ENCODE measurements around the gene KIF7.
"Not testable (repeated sequence)": the region's sequence is repeated elsewhere in the genome, so short reads cannot be mapped to it uniquely, and the experiment has no call there.

The KIF7 gene

GRCh38 chr15:89654847-89655805 is at the start of gene KIF7:
TSS of gene KIF7 (minus strand) at chr15:89655467. CDS start at chr15:89652930, 2,537 bp downstream.
- Mint-ChIP-seq H3K4me1 (ENCODE audit: low read depth) (peaks cover 13% of the 10 kb centered on the region), H3K9me3 (ENCODE audit: low read depth) (no peaks in the 10 kb centered on the region), H3K27ac (peak within 1 kb of the TSS; percentile 28), H3K27me3 (peaks cover 38% of the 10 kb centered on the region), H3K36me3 (no peaks in the 10 kb centered on the region), H3K4me3 (peak within 1 kb of the TSS; percentile 84)

- Mint-ChIP-seq H3K27me3 (peaks cover 17% of the 10 kb centered on the region), H3K4me3 (no peak overlapping the region), H3K27ac (no peak overlapping the region), H3K4me1 (ENCODE audit: low read depth) (no peaks in the 10 kb centered on the region), H3K36me3 (peaks cover 4% of the 10 kb centered on the region), H3K9me3 (ENCODE audit: low read depth) (no peaks in the 10 kb centered on the region)
Observed at GRCh38 chr15:89704411-89704810, 49.1 kb upstream of the KIF7 start.

GRCh38 chr15:89695198-89695597 is 39.9 kb upstream of the KIF7 start:
- no peak overlapping the region for H3K4me3 Mint-ChIP-seq
- peaks cover 5% of the 10 kb centered on the region for H3K4me1 Mint-ChIP-seq (ENCODE audit: low read depth)
- peaks cover 11% of the 10 kb centered on the region for H3K27me3 Mint-ChIP-seq
- no peaks in the 10 kb centered on the region for H3K9me3 Mint-ChIP-seq (ENCODE audit: low read depth)
- no peak overlapping the region for H3K27ac Mint-ChIP-seq
- H3K36me3 Mint-ChIP-seq = peaks cover 5% of the 10 kb centered on the region

- peaks cover 4% of the 10 kb centered on the region for H3K27me3 Mint-ChIP-seq
- H3K4me1 Mint-ChIP-seq (ENCODE audit: low read depth) = peaks cover 11% of the 10 kb centered on the region
- H3K36me3 Mint-ChIP-seq = peaks cover 2% of the 10 kb centered on the region
- no peaks in the 10 kb centered on the region for H3K9me3 Mint-ChIP-seq (ENCODE audit: low read depth)
- no peak overlapping the region for H3K27ac Mint-ChIP-seq
- no peak overlapping the region for H3K4me3 Mint-ChIP-seq
Observed at GRCh38 chr15:89693696-89694095, 38.4 kb upstream of the KIF7 start.

GRCh38 chr15:89693091-89693490 is 37.8 kb upstream of the KIF7 start:
- no peak overlapping the region for H3K27ac Mint-ChIP-seq
- peaks cover 11% of the 10 kb centered on the region for H3K4me1 Mint-ChIP-seq (ENCODE audit: low read depth)
- H3K4me3 Mint-ChIP-seq = no peak overlapping the region

GRCh38 chr15:89690276-89691218 is 35.3 kb upstream of the KIF7 start, which contains the start of the genes PEX11A and WDR93:
TSS of gene PEX11A (minus strand) at chr15:89690754. CDS start at chr15:89690632, 122 bp downstream.
TSS of gene WDR93 (plus strand) at chr15:89690811. CDS start at chr15:89701747, 10,936 bp downstream.
- no peaks in the 10 kb centered on the region for H3K27me3 Mint-ChIP-seq
- H3K4me3 Mint-ChIP-seq = peak within 1 kb of the TSS; percentile 89
- peak within 1 kb of the TSS; percentile 70 for H3K27ac Mint-ChIP-seq
- peaks cover 4% of the 10 kb centered on the region for H3K36me3 Mint-ChIP-seq
- H3K9me3 Mint-ChIP-seq (ENCODE audit: low read depth) = no peaks in the 10 kb centered on the region
- peaks cover 11% of the 10 kb centered on the region for H3K4me1 Mint-ChIP-seq (ENCODE audit: low read depth)

More at GRCh38 chr15:89693091-89693490, 37.8 kb upstream of the KIF7 start:
- Mint-ChIP-seq H3K9me3 (ENCODE audit: low read depth) (no peaks in the 10 kb centered on the region), H3K36me3 (no peaks in the 10 kb centered on the region), H3K27me3 (peaks cover 3% of the 10 kb centered on the region)

GRCh38 chr15:89689930-89690275 is 34.6 kb upstream of the KIF7 start:
- Mint-ChIP-seq H3K4me3 (peak overlapping the region; percentile 89), H3K4me1 (ENCODE audit: low read depth) (peaks cover 11% of the 10 kb centered on the region)
- H3K27ac Mint-ChIP-seq; H3K9me3 Mint-ChIP-seq (ENCODE audit: low read depth); H3K36me3 Mint-ChIP-seq; H3K27me3 Mint-ChIP-seq: not testable (repeated sequence)

- Mint-ChIP-seq H3K4me3 (no peak overlapping the region), H3K27ac (no peak overlapping the region), H3K36me3 (peaks cover 18% of the 10 kb centered on the region), H3K27me3 (no peaks in the 10 kb centered on the region), H3K4me1 (ENCODE audit: low read depth) (peaks cover 11% of the 10 kb centered on the region), H3K9me3 (ENCODE audit: low read depth) (no peaks in the 10 kb centered on the region)
Observed at GRCh38 chr15:89686522-89686921, 31.3 kb upstream of the KIF7 start.

GRCh38 chr15:89685995-89686394 is 30.7 kb upstream of the KIF7 start:
- Mint-ChIP-seq H3K4me1 (ENCODE audit: low read depth) (peaks cover 10% of the 10 kb centered on the region), H3K9me3 (ENCODE audit: low read depth) (no peaks in the 10 kb centered on the region), H3K27ac (no peak overlapping the region), H3K36me3 (peaks cover 20% of the 10 kb centered on the region), H3K27me3 (no peaks in the 10 kb centered on the region), H3K4me3 (no peak overlapping the region)

- H3K27me3 Mint-ChIP-seq = no peaks in the 10 kb centered on the region
Observed at GRCh38 chr15:89681146-89681545, 25.9 kb upstream of the KIF7 start.

GRCh38 chr15:89680282-89680873 is 25.1 kb upstream of the KIF7 start:
- H3K4me3 Mint-ChIP-seq = no peak overlapping the region

More at GRCh38 chr15:89681146-89681545, 25.9 kb upstream of the KIF7 start:
- Mint-ChIP-seq H3K36me3 (peaks cover 18% of the 10 kb centered on the region), H3K4me3 (no peak overlapping the region), H3K27ac (no peak overlapping the region), H3K9me3 (ENCODE audit: low read depth) (no peaks in the 10 kb centered on the region), H3K4me1 (ENCODE audit: low read depth) (no peaks in the 10 kb centered on the region)

GRCh38 chr15:89679212-89679611 is 23.9 kb upstream of the KIF7 start, which contains the start of gene PLIN1:
TSS of gene PLIN1 (minus strand) at chr15:89679367. CDS start at chr15:89677489, 1,878 bp downstream.
- H3K27ac Mint-ChIP-seq = no peak within 1 kb of the TSS
- no peaks in the 10 kb centered on the region for H3K4me1 Mint-ChIP-seq (ENCODE audit: low read depth)
- H3K36me3 Mint-ChIP-seq = peaks cover 14% of the 10 kb centered on the region
- H3K27me3 Mint-ChIP-seq = no peaks in the 10 kb centered on the region
- no peak within 1 kb of the TSS for H3K4me3 Mint-ChIP-seq
- H3K9me3 Mint-ChIP-seq (ENCODE audit: low read depth) = no peaks in the 10 kb centered on the region

More at GRCh38 chr15:89680282-89680873, 25.1 kb upstream of the KIF7 start:
- H3K36me3 Mint-ChIP-seq = peaks cover 15% of the 10 kb centered on the region
- H3K27me3 Mint-ChIP-seq = no peaks in the 10 kb centered on the region
- no peaks in the 10 kb centered on the region for H3K4me1 Mint-ChIP-seq (ENCODE audit: low read depth)
- H3K27ac Mint-ChIP-seq = no peak overlapping the region
- no peaks in the 10 kb centered on the region for H3K9me3 Mint-ChIP-seq (ENCODE audit: low read depth)

GRCh38 chr15:89677381-89677780 is 22.1 kb upstream of the KIF7 start:
- Mint-ChIP-seq H3K27me3 (no peaks in the 10 kb centered on the region), H3K36me3 (peaks cover 7% of the 10 kb centered on the region), H3K4me3 (no peak overlapping the region), H3K4me1 (ENCODE audit: low read depth) (no peaks in the 10 kb centered on the region), H3K27ac (no peak overlapping the region), H3K9me3 (ENCODE audit: low read depth) (no peaks in the 10 kb centered on the region)

- H3K27ac Mint-ChIP-seq = no peak overlapping the region
- H3K4me3 Mint-ChIP-seq = no peak overlapping the region
- no peaks in the 10 kb centered on the region for H3K27me3 Mint-ChIP-seq
- no peaks in the 10 kb centered on the region for H3K36me3 Mint-ChIP-seq
- no peaks in the 10 kb centered on the region for H3K4me1 Mint-ChIP-seq (ENCODE audit: low read depth)
- no peaks in the 10 kb centered on the region for H3K9me3 Mint-ChIP-seq (ENCODE audit: low read depth)
Observed at GRCh38 chr15:89675606-89676005, 20.3 kb upstream of the KIF7 start.

Data from activated naive CD8-positive, alpha-beta T cell (primary cell).